HG03521 (cell line): ENCODE results near the gene SH3GLB1.
A peak's percentile ranks its signal among the peaks of the same experiment; 100 is the strongest.

Experiments
- ATAC-seq: cut with Tn5 transposase; IDR thresholded peaks from one replicate; pipeline ENCODE4 v1.9.1; 2021; ENCODE audit warnings: mild to moderate bottlenecking, moderate library complexity; ENCODE audit not compliant: unreplicated experiment

The SH3GLB1 gene

DNA sequence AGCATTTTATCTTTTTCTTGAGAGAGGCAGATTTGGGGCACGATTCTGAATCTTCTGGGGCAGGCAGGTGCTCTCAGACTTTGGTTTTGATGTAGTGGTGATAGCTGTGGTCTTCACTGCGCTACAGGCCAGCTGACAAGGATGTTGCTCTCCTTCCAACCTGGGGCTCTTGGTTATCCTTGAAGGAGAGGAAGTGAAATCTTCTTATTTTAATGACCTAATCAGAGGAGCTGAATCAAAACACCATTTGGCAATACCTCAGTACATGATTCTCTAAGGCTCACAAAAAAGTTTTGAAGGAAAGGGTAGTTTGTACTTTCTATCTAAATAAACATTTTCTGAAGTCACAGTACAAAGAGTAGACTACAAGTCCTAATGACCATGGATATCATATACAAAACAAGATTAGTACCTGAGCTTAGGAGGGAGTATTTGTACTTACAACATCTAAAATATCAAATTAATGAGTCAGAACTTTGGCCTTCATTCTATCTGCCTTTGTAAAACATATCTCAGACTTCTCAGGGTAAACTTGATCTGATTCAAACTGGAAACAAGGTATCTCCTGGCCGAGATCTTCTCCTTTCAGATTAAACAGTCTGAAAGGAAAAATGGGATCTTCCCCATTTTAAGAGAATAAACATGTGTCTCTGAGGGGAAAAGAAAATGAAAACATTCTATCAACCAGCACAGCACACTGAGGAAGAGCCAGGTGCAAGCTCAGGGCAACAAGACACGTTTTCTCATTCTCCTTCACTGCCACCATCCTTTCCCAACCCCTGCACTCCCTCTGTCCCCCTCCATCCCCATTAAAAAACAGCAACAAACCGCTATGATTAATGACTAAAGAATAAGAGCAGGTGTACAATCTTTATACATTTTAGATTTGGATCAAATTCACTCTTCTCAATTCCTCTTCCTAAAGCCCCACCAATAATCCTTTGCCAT, 69.2 kb downstream of the SH3GLB1 start:
- no peak for ATAC-seq

DNA sequence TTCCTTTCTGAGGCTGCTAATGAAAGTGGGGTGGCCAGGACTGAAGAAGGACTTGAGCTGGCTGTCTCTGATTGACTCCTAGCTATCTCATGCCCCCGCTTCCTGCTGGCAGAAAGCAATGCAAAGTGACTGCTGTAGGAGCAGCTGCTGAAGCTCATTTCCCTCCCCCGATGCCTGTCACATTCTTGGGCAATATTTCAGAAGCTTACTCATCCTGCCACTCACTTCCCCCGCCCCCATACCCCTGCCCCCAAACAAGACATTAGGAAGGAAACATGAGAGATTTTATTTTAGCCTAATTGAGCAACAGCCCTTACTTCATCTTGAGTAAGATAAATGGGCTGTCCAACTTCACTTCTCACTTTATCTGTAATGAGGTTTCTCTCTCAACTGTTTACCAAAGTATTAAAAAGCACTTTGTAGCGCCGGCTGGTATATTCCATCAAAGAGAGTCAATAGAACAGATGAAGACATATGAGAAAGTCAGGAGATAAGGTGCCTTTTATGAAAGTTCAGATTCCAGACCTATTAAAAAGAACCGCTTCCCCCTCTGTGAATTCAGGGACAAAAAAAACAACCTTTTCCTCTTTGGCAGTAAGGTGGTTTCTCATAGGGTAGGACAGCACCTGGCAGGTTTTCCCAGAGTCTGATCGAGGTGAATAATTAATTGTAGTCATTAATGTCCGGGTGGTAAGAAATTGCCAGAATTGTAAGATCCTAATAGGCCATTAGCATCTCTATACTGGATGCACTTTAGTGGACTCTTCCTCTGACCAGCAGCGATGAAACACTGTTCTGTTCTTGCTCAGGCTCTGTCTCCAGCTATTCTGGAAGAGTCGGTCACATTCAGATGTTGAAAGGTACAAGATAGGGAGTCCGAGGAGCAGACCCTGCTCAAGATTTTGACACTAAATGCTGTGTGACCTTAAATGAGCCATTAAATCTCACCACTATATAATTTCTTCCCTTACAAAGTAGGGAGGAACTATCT, 70.2 kb downstream of the SH3GLB1 start:
- peak; percentile 77 for ATAC-seq

DNA sequence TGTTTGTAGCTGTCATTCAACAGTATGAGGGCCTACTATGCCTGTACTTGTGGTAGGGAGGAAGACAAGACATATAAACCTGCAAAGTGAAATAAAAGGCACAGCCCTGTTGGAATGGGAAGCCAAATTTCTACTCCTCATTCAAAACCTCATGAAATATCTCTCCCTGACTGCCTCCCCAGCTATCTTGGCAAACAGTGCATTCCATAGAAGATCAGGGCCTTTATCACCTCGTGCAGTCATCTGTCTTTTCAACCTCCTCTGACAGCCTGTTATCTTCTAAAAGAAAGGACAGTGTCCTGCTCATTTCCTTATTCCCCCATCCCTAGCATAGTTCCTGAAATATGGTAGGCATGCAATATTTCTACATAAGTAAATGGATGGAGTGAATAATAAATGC, 71.0 kb downstream of the SH3GLB1 start:
- ATAC-seq = no peak

DNA sequence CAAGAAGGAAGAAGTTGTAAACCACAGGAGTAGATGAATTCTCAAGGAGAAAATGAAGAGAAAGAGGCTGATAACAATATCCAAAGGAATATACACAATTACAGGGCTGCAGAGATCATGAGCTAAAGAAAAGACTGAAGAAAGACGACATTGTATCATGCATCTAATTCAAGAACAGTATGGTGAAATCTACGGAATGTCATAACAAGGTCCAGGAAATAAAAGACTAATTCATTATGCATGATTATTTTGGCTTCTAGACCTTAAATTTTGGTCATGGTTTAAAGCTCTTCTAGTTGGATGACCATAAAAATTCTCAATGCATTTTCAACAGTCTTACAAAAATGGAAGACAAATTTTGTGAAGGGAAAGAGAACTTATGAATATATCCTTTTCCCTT, 71.7 kb downstream of the SH3GLB1 start:
- no peak for ATAC-seq

DNA sequence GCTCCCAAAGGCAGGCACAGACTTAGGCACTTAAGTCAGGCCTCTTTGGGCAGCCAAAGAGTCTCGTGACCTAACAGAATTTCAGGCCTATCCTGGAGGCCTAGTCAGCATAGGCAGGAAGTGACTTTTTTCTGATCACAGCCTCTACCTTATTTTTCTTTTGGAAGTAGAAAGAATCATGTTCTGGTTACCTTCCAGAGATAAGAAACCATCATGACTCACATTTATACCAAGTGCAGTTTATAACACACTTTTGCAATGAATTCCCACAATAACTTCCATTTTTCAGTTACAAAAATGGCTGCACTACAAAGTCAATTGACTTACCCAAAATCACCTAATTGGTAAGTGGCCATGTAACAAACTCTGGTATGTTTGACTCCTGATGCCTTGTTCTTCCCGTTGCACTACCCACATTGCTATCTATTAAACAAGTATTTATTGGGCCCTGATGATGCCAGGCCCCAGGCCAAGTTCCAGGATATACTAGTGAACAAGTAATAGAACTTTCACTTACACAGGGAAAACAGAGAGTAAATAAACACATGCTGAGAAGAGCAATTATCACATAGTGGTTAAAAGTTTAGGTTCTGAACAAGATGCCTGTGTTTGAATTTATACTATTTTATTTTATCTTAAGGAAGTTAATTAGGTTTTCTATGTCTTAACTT, 74.3 kb downstream of the SH3GLB1 start:
- ATAC-seq = no peak

- ATAC-seq = no peak
These were observed 75.2 kb downstream of the SH3GLB1 start for GRCh38 chr1:86779308-86780191.

DNA sequence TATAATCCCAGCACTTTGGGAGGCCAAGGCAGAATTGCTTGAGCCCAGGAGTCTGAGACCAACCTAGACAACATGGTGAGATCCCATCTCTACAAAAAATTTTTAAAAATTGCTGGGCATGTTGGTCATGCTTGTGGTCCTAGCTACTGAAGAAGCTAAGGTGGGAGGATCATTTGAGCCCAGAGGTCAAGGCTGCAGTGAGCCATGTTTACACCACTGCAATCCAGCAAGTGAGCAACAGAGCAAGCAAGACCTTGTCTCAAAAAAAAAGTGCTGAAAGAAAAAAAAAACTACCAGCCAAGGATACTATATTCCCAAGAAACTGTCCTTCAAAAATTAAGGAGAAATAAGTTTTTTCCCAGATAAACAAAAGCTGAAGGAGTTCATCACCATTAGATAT, 78.1 kb downstream of the SH3GLB1 start:
- ATAC-seq = no peak

- ATAC-seq = no peak
These were observed 83.2 kb downstream of the SH3GLB1 start for GRCh38 chr1:86787621-86788020.

- ATAC-seq = no peak
These were observed 84.2 kb downstream of the SH3GLB1 start for GRCh38 chr1:86788300-86789206.

GRCh38 chr1:86795316-86795715, 90.9 kb downstream of the SH3GLB1 start:
- no peak for ATAC-seq
